IMR-90 (cell line): Measurements from ENCODE around the gene ESRRG. TPM values are rescaled to one million over a fixed set of nuclear protein-coding genes. Genes with fewer than 3 reads are reported as not detected.

ENCODE experiments used
- ATAC-seq: fragments of 200-7000 bp; cut with Tn5 transposase; 2 replicates; pipeline ENCODE4 v1.9.1; 2020; ENCODE audit warnings: low read depth, mild to moderate bottlenecking, moderate library complexity
- BruUV-seq: library from RNA; stranded (reverse); fragments of 400-500 nt; replicated peaks from 2 replicates; lab custom pipeline; 2021; lab: Mats Ljungman, UMichigan
- CTCF ChIA-PET: fragments of 300-600 bp; formaldehyde crosslinking; extraction: SDS; loops from one replicate; lab custom pipeline; 2021; ENCODE audit warnings: antibody characterized with exemption; lab: Yijun Ruan, JAX
- POLR2A ChIA-PET: fragments of 300-600 bp; sonication (Branson Sonifier 250); formaldehyde crosslinking; loops from one replicate; lab custom pipeline; 2022; ENCODE audit warnings: antibody characterized with exemption; ENCODE audit not compliant: unreplicated experiment; lab: Charles Lee
- DNase-seq: peaks from one replicate; pipeline ENCODE4 v3.0.0; 2013
- H2AFZ ChIP-seq: replicated peaks from 2 replicates; pipeline ENCODE3; 2013; ENCODE audit warnings: low read length, mild to moderate bottlenecking; ENCODE audit not compliant: poor library complexity
- H2AK5ac ChIP-seq: 2 replicates; pipeline ENCODE4 v1.6.1; 2013; ENCODE audit warnings: low read depth, low read length, inconsistent platforms
- H2AK9ac ChIP-seq: replicated peaks from 2 replicates; pipeline ENCODE3; 2013; ENCODE audit warnings: mild to moderate bottlenecking, low read depth, low read length, moderate library complexity; ENCODE audit not compliant: poor library complexity
- H2BK120ac ChIP-seq: 2 replicates; pipeline ENCODE4 v1.6.1; 2013; ENCODE audit warnings: low read depth, low read length, inconsistent platforms
- H2BK15ac ChIP-seq: 3 replicates; pipeline ENCODE4 v1.6.1; 2013; ENCODE audit warnings: low read depth, low read length, inconsistent platforms
- H2BK20ac ChIP-seq: 2 replicates; pipeline ENCODE4 v1.6.1; 2013; ENCODE audit warnings: low read depth, mild to moderate bottlenecking, inconsistent platforms, low read length, moderate library complexity
- H2BK5ac ChIP-seq: 2 replicates; pipeline ENCODE4 v1.6.1; 2013; ENCODE audit warnings: mild to moderate bottlenecking, low read depth, low read length, inconsistent platforms; ENCODE audit not compliant: poor library complexity, severe bottlenecking
- H3K14ac ChIP-seq: replicated peaks from 2 replicates; pipeline ENCODE4 v1.6.1; 2013; ENCODE audit warnings: low read depth, low read length, inconsistent platforms
- H3K18ac ChIP-seq: 2 replicates; pipeline ENCODE4 v1.6.1; 2013; ENCODE audit warnings: low read depth, low read length, control low read depth
- H3K23ac ChIP-seq: 2 replicates; pipeline ENCODE4 v1.6.1; 2013; ENCODE audit warnings: low read depth, low read length, inconsistent platforms
- H3K27ac ChIP-seq: 2 replicates; pipeline ENCODE4 v1.5.1; 2013; ENCODE audit warnings: mild to moderate bottlenecking, control low read depth, low read length; ENCODE audit not compliant: insufficient read depth
- H3K27me3 ChIP-seq: 2 replicates; pipeline ENCODE4 v1.6.1; 2013; ENCODE audit warnings: low read length; ENCODE audit not compliant: control insufficient read depth, insufficient read depth
- H3K36me3 ChIP-seq: 2 replicates; pipeline ENCODE4 v1.6.1; 2013; ENCODE audit warnings: low read length, mixed read lengths; ENCODE audit not compliant: control insufficient read depth, insufficient read depth
- H3K4ac ChIP-seq: 2 replicates; pipeline ENCODE4 v1.6.1; 2013; ENCODE audit warnings: low read depth, low read length, inconsistent platforms
- H3K4me1 ChIP-seq: 2 replicates; pipeline ENCODE4 v1.6.1; 2013; ENCODE audit warnings: low read length, mixed read lengths; ENCODE audit not compliant: control insufficient read depth, insufficient read depth
- H3K4me2 ChIP-seq: 2 replicates; pipeline ENCODE4 v1.6.1; 2013; ENCODE audit warnings: low read depth, mild to moderate bottlenecking, control low read depth, low read length, moderate library complexity
- H3K4me3 ChIP-seq: 2 replicates; pipeline ENCODE4 v1.5.1; 2013; ENCODE audit warnings: low read depth, mild to moderate bottlenecking, control low read depth, low read length, moderate library complexity; ENCODE audit not compliant: insufficient read depth
- H3K56ac ChIP-seq: 2 replicates; pipeline ENCODE4 v1.6.1; 2013; ENCODE audit warnings: low read length, inconsistent platforms; ENCODE audit not compliant: insufficient read depth; ENCODE audit errors: extremely low read depth
- H3K79me1 ChIP-seq, 2 experiments: 2 replicates each; pipeline ENCODE4 v1.6.1; 2013; ENCODE audit warnings: low read length in 2 of 2, inconsistent platforms in 1 of 2, low read depth in 1 of 2
- H3K9ac ChIP-seq: 2 replicates; pipeline ENCODE4 v1.6.1; 2013; ENCODE audit warnings: low read depth, low read length, control low read depth
- H3K9me1 ChIP-seq: 2 replicates; pipeline ENCODE4 v1.6.1; 2013; ENCODE audit warnings: low read length, inconsistent platforms; ENCODE audit not compliant: insufficient read depth
- H3K9me3 ChIP-seq: 2 replicates; pipeline ENCODE4 v1.6.1; 2013; ENCODE audit warnings: low read length; ENCODE audit not compliant: control insufficient read depth, insufficient read depth
- H4K20me1 ChIP-seq: 2 replicates; pipeline ENCODE4 v1.6.1; 2013; ENCODE audit warnings: low read length, inconsistent platforms; ENCODE audit not compliant: insufficient read depth
- H4K5ac ChIP-seq: 2 replicates; pipeline ENCODE4 v1.6.1; 2013; ENCODE audit warnings: mild to moderate bottlenecking, low read depth, low read length, control low read depth
- H4K8ac ChIP-seq, 2 experiments: 2 replicates each; pipeline ENCODE4 v1.6.1; 2013; ENCODE audit warnings: low read depth in 2 of 2, low read length in 2 of 2, control low read depth in 1 of 2, inconsistent platforms in 1 of 2
- H4K91ac ChIP-seq: 2 replicates; pipeline ENCODE4 v1.6.1; 2013; ENCODE audit warnings: low read depth, low read length, inconsistent platforms; ENCODE audit not compliant: insufficient read depth
- BHLHE40 ChIP-seq: fragments of 150-350 bp; IDR thresholded peaks from 2 replicates; pipeline ENCODE4 v1.6.1; 2016; ENCODE audit warnings: mild to moderate bottlenecking, low read depth, low read length
- CEBPB ChIP-seq: IDR thresholded peaks from 2 replicates; pipeline ENCODE4 v1.6.1; 2012; ENCODE audit warnings: low read depth, low read length, improper control_type of control experiment
- CHD1 ChIP-seq: IDR thresholded peaks from 2 replicates; pipeline ENCODE4 v1.6.1; 2012; ENCODE audit warnings: low read depth, low read length, improper control_type of control experiment
- FOS ChIP-seq: fragments of 150-350 bp; IDR thresholded peaks from 2 replicates; pipeline ENCODE4 v1.6.1; 2016; ENCODE audit warnings: low read depth, low read length
- MXI1 ChIP-seq: IDR thresholded peaks from 2 replicates; pipeline ENCODE4 v1.6.1; 2012; ENCODE audit warnings: low read depth, mild to moderate bottlenecking, low read length, moderate library complexity, borderline replicate concordance
- NFE2L2 ChIP-seq: fragments of 150-350 bp; IDR thresholded peaks from 2 replicates; pipeline ENCODE4 v1.6.1; 2016; ENCODE audit warnings: low read depth, mild to moderate bottlenecking, low read length
- RAD21 ChIP-seq: IDR thresholded peaks from 2 replicates; pipeline ENCODE4 v1.6.1; 2012; ENCODE audit warnings: low read length, improper control_type of control experiment
- RCOR1 ChIP-seq: IDR thresholded peaks from 2 replicates; pipeline ENCODE4 v1.6.1; 2012; ENCODE audit warnings: mild to moderate bottlenecking, low read length, improper control_type of control experiment; ENCODE audit not compliant: insufficient replicate concordance
- SMC3 ChIP-seq: fragments of 150-350 bp; IDR thresholded peaks from 2 replicates; pipeline ENCODE4 v1.6.1; 2016; ENCODE audit warnings: low read depth, mild to moderate bottlenecking, antibody characterized with exemption, low read length, moderate library complexity
- dilution Hi-C: fragments of 300-500 bp; cut with HindIII; formaldehyde crosslinking; loops from one replicate; pipeline ENCODE4 v1.14.3; 2018; ENCODE audit warnings: low sequenced_read_pairs; ENCODE audit not compliant: unreplicated experiment
- in situ Hi-C: fragments of 300-500 bp; cut with MboI; formaldehyde crosslinking; loops from 3 replicates; pipeline ENCODE4 v1.14.3; 2019; ENCODE audit warnings: low sequenced_read_pairs, inconsistent platforms, mixed read lengths
- intact Hi-C: fragments of 100-400 bp; cut with micrococcal nuclease; formaldehyde crosslinking; loops from 2 replicates; pipeline ENCODE4 v1.10.0; 2022
- polyA plus RNA-seq, 3 experiments: library from polyadenylated mRNA; depleted of rRNA; stranded (reverse); fragments of >200 nt; gene quantifications; 2 replicates each; pipeline ENCODE4 v1.2.3, GENCODE V29; 2012; ENCODE audit warnings: low replicate concordance in 1 of 3
- total RNA-seq: library from RNA; depleted of rRNA; stranded (reverse); fragments of >200 nt; gene quantifications from 2 replicates; pipeline ENCODE4 v1.2.3, GENCODE V29; 2012
- TF ChIP-seq, protein P1 (sequence below): fragments of 150-350 bp; IDR thresholded peaks from 2 replicates; pipeline ENCODE4 v1.6.1; 2016; ENCODE audit warnings: low read depth, mild to moderate bottlenecking, low read length, moderate library complexity, borderline replicate concordance

The ESRRG gene
- total and polyA plus RNA-seq, 2 of the 4 experiments (the other 2 are of a cell fraction): 0.17 to 0.54 TPM

DNA sequence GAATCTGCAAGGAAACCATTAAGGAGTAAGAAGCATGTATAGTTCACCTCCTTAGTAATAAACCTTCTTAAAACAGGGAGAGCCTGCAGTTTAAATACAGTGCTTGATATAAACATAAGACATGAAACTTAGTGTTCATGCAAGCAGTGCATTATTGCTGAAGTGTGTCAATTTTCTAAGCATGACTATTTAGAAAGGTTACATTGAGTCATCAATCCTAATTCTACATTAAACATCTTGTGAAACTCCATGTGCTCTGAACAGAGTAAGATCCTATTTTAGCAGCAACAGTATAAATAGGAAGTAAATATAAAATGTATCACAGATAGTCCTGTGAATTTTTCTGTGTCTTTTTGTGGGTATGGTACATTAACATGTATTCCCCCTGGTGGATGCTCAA is 135.5 kb downstream of the ESRRG start:
- Histone ChIP-seq H4K8ac (no peak overlapping the region), H3K56ac (no peak overlapping the region), H2BK20ac (no peak overlapping the region), H3K4me2 (no peak overlapping the region), H4K91ac (no peak overlapping the region), H2AK5ac (no peak overlapping the region), H3K27ac (no peak overlapping the region), H3K36me3 (no peaks in the 10 kb centered on the region), H3K79me1 (no peaks in the 10 kb centered on the region), H3K27me3 (no peaks in the 10 kb centered on the region), H2AK9ac (no peak overlapping the region), H2AFZ (no peak overlapping the region), H2BK5ac (no peak overlapping the region), H3K9ac (no peak overlapping the region), H3K9me3 (no peaks in the 10 kb centered on the region), H4K20me1 (no peaks in the 10 kb centered on the region), H3K4ac (no peak overlapping the region), H3K4me3 (no peak overlapping the region), H3K9me1 (no peaks in the 10 kb centered on the region), H2BK120ac (no peak overlapping the region), H3K4me1 (no peaks in the 10 kb centered on the region), H3K18ac (no peak overlapping the region), H3K23ac (no peak overlapping the region), H4K5ac (no peak overlapping the region), H2BK15ac (no peak overlapping the region), H3K14ac (no peak overlapping the region)
- in situ Hi-C loops: no loop called here
- ChIA-PET POLR2A (interaction anchor here (0.7 kb wide), 1 partner anchor 40 kb away, joined by 3 read pairs; no protein-coding TSS in a partner anchor), CTCF (no interaction called here)
- intact Hi-C loops: no loop called here
- dilution Hi-C loops: no loop called here
- BruUV-seq: no TSS peak
- TF ChIP-seq CHD1 (no peak), BHLHE40 (no peak), CEBPB (no peak), RCOR1 (no peak), SMC3 (no peak), MXI1 (no peak), NFE2L2 (no peak), FOS (no peak), RAD21 (no peak)
- TF ChIP-seq, protein P1, sequence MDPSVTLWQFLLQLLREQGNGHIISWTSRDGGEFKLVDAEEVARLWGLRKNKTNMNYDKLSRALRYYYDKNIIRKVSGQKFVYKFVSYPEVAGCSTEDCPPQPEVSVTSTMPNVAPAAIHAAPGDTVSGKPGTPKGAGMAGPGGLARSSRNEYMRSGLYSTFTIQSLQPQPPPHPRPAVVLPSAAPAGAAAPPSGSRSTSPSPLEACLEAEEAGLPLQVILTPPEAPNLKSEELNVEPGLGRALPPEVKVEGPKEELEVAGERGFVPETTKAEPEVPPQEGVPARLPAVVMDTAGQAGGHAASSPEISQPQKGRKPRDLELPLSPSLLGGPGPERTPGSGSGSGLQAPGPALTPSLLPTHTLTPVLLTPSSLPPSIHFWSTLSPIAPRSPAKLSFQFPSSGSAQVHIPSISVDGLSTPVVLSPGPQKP: no peak
- ATAC-seq: peak; percentile 35
- peak; percentile 31 for DNase-seq
